IMR-90 (cell line): ENCODE results near the gene ACY1. TPM values are rescaled to one million over a fixed set of nuclear protein-coding genes. Genes with fewer than 3 reads are reported as not detected.

Experiments
- ATAC-seq: fragments of 200-7000 bp; cut with Tn5 transposase; 2 replicates; pipeline ENCODE4 v1.9.1; 2020; ENCODE audit warnings: low read depth, mild to moderate bottlenecking, moderate library complexity
- BruUV-seq: library from RNA; stranded (reverse); fragments of 400-500 nt; replicated peaks from 2 replicates; lab custom pipeline; 2021; lab: Mats Ljungman, UMichigan
- CTCF ChIA-PET: fragments of 300-600 bp; formaldehyde crosslinking; extraction: SDS; loops from one replicate; lab custom pipeline; 2021; ENCODE audit warnings: antibody characterized with exemption; lab: Yijun Ruan, JAX
- POLR2A ChIA-PET: fragments of 300-600 bp; sonication (Branson Sonifier 250); formaldehyde crosslinking; loops from one replicate; lab custom pipeline; 2022; ENCODE audit warnings: antibody characterized with exemption; ENCODE audit not compliant: unreplicated experiment; lab: Charles Lee
- DNase-seq: peaks from one replicate; pipeline ENCODE4 v3.0.0; 2013
- H2AFZ ChIP-seq: replicated peaks from 2 replicates; pipeline ENCODE3; 2013; ENCODE audit warnings: low read length, mild to moderate bottlenecking; ENCODE audit not compliant: poor library complexity
- H2AK5ac ChIP-seq: 2 replicates; pipeline ENCODE4 v1.6.1; 2013; ENCODE audit warnings: low read depth, low read length, inconsistent platforms
- H2AK9ac ChIP-seq: replicated peaks from 2 replicates; pipeline ENCODE3; 2013; ENCODE audit warnings: mild to moderate bottlenecking, low read depth, low read length, moderate library complexity; ENCODE audit not compliant: poor library complexity
- H2BK120ac ChIP-seq: 2 replicates; pipeline ENCODE4 v1.6.1; 2013; ENCODE audit warnings: low read depth, low read length, inconsistent platforms
- H2BK15ac ChIP-seq: 3 replicates; pipeline ENCODE4 v1.6.1; 2013; ENCODE audit warnings: low read depth, low read length, inconsistent platforms
- H2BK20ac ChIP-seq: 2 replicates; pipeline ENCODE4 v1.6.1; 2013; ENCODE audit warnings: low read depth, mild to moderate bottlenecking, inconsistent platforms, low read length, moderate library complexity
- H2BK5ac ChIP-seq: 2 replicates; pipeline ENCODE4 v1.6.1; 2013; ENCODE audit warnings: mild to moderate bottlenecking, low read depth, low read length, inconsistent platforms; ENCODE audit not compliant: poor library complexity, severe bottlenecking
- H3K14ac ChIP-seq: replicated peaks from 2 replicates; pipeline ENCODE4 v1.6.1; 2013; ENCODE audit warnings: low read depth, low read length, inconsistent platforms
- H3K18ac ChIP-seq: 2 replicates; pipeline ENCODE4 v1.6.1; 2013; ENCODE audit warnings: low read depth, low read length, control low read depth
- H3K23ac ChIP-seq: 2 replicates; pipeline ENCODE4 v1.6.1; 2013; ENCODE audit warnings: low read depth, low read length, inconsistent platforms
- H3K27ac ChIP-seq: 2 replicates; pipeline ENCODE4 v1.5.1; 2013; ENCODE audit warnings: mild to moderate bottlenecking, control low read depth, low read length; ENCODE audit not compliant: insufficient read depth
- H3K27me3 ChIP-seq: 2 replicates; pipeline ENCODE4 v1.6.1; 2013; ENCODE audit warnings: low read length; ENCODE audit not compliant: control insufficient read depth, insufficient read depth
- H3K36me3 ChIP-seq: 2 replicates; pipeline ENCODE4 v1.6.1; 2013; ENCODE audit warnings: low read length, mixed read lengths; ENCODE audit not compliant: control insufficient read depth, insufficient read depth
- H3K4ac ChIP-seq: 2 replicates; pipeline ENCODE4 v1.6.1; 2013; ENCODE audit warnings: low read depth, low read length, inconsistent platforms
- H3K4me1 ChIP-seq: 2 replicates; pipeline ENCODE4 v1.6.1; 2013; ENCODE audit warnings: low read length, mixed read lengths; ENCODE audit not compliant: control insufficient read depth, insufficient read depth
- H3K4me2 ChIP-seq: 2 replicates; pipeline ENCODE4 v1.6.1; 2013; ENCODE audit warnings: low read depth, mild to moderate bottlenecking, control low read depth, low read length, moderate library complexity
- H3K4me3 ChIP-seq: 2 replicates; pipeline ENCODE4 v1.5.1; 2013; ENCODE audit warnings: low read depth, mild to moderate bottlenecking, control low read depth, low read length, moderate library complexity; ENCODE audit not compliant: insufficient read depth
- H3K56ac ChIP-seq: 2 replicates; pipeline ENCODE4 v1.6.1; 2013; ENCODE audit warnings: low read length, inconsistent platforms; ENCODE audit not compliant: insufficient read depth; ENCODE audit errors: extremely low read depth
- H3K79me1 ChIP-seq, 2 experiments: 2 replicates each; pipeline ENCODE4 v1.6.1; 2013; ENCODE audit warnings: low read length in 2 of 2, inconsistent platforms in 1 of 2, low read depth in 1 of 2
- H3K9ac ChIP-seq: 2 replicates; pipeline ENCODE4 v1.6.1; 2013; ENCODE audit warnings: low read depth, low read length, control low read depth
- H3K9me1 ChIP-seq: 2 replicates; pipeline ENCODE4 v1.6.1; 2013; ENCODE audit warnings: low read length, inconsistent platforms; ENCODE audit not compliant: insufficient read depth
- H3K9me3 ChIP-seq: 2 replicates; pipeline ENCODE4 v1.6.1; 2013; ENCODE audit warnings: low read length; ENCODE audit not compliant: control insufficient read depth, insufficient read depth
- H4K20me1 ChIP-seq: 2 replicates; pipeline ENCODE4 v1.6.1; 2013; ENCODE audit warnings: low read length, inconsistent platforms; ENCODE audit not compliant: insufficient read depth
- H4K5ac ChIP-seq: 2 replicates; pipeline ENCODE4 v1.6.1; 2013; ENCODE audit warnings: mild to moderate bottlenecking, low read depth, low read length, control low read depth
- H4K8ac ChIP-seq, 2 experiments: 2 replicates each; pipeline ENCODE4 v1.6.1; 2013; ENCODE audit warnings: low read depth in 2 of 2, low read length in 2 of 2, control low read depth in 1 of 2, inconsistent platforms in 1 of 2
- H4K91ac ChIP-seq: 2 replicates; pipeline ENCODE4 v1.6.1; 2013; ENCODE audit warnings: low read depth, low read length, inconsistent platforms; ENCODE audit not compliant: insufficient read depth
- BHLHE40 ChIP-seq: fragments of 150-350 bp; IDR thresholded peaks from 2 replicates; pipeline ENCODE4 v1.6.1; 2016; ENCODE audit warnings: mild to moderate bottlenecking, low read depth, low read length
- CEBPB ChIP-seq: IDR thresholded peaks from 2 replicates; pipeline ENCODE4 v1.6.1; 2012; ENCODE audit warnings: low read depth, low read length, improper control_type of control experiment
- CHD1 ChIP-seq: IDR thresholded peaks from 2 replicates; pipeline ENCODE4 v1.6.1; 2012; ENCODE audit warnings: low read depth, low read length, improper control_type of control experiment
- FOS ChIP-seq: fragments of 150-350 bp; IDR thresholded peaks from 2 replicates; pipeline ENCODE4 v1.6.1; 2016; ENCODE audit warnings: low read depth, low read length
- MAFK ChIP-seq: IDR thresholded peaks from 2 replicates; pipeline ENCODE4 v1.6.1; 2012; ENCODE audit warnings: low read depth, low read length, improper control_type of control experiment
- MAZ ChIP-seq: IDR thresholded peaks from 2 replicates; pipeline ENCODE4 v1.6.1; 2012; ENCODE audit warnings: low read depth, mild to moderate bottlenecking, low read length, improper control_type of control experiment, moderate library complexity, borderline replicate concordance
- MXI1 ChIP-seq: IDR thresholded peaks from 2 replicates; pipeline ENCODE4 v1.6.1; 2012; ENCODE audit warnings: low read depth, mild to moderate bottlenecking, low read length, moderate library complexity, borderline replicate concordance
- NFE2L2 ChIP-seq: fragments of 150-350 bp; IDR thresholded peaks from 2 replicates; pipeline ENCODE4 v1.6.1; 2016; ENCODE audit warnings: low read depth, mild to moderate bottlenecking, low read length
- POLR2A ChIP-seq: IDR thresholded peaks from 2 replicates; pipeline ENCODE4 v1.6.1; 2012; ENCODE audit warnings: mild to moderate bottlenecking, low read depth, low read length
- RAD21 ChIP-seq: IDR thresholded peaks from 2 replicates; pipeline ENCODE4 v1.6.1; 2012; ENCODE audit warnings: low read length, improper control_type of control experiment
- RCOR1 ChIP-seq: IDR thresholded peaks from 2 replicates; pipeline ENCODE4 v1.6.1; 2012; ENCODE audit warnings: mild to moderate bottlenecking, low read length, improper control_type of control experiment; ENCODE audit not compliant: insufficient replicate concordance
- RFX5 ChIP-seq: IDR thresholded peaks from 2 replicates; pipeline ENCODE4 v1.8.0; 2012; ENCODE audit warnings: low read depth, mild to moderate bottlenecking, low read length, moderate library complexity
- SMC3 ChIP-seq: fragments of 150-350 bp; IDR thresholded peaks from 2 replicates; pipeline ENCODE4 v1.6.1; 2016; ENCODE audit warnings: low read depth, mild to moderate bottlenecking, antibody characterized with exemption, low read length, moderate library complexity
- WGBS, 2 experiments: methylation state at CpG; one replicate each; pipeline versions ENCODE4 v1.1.5 to v1.1.7; 2013; ENCODE audit warnings: missing lambda C conversion rate in 2 of 2; ENCODE audit not compliant: insufficient read length in 1 of 2; ENCODE audit errors: extremely low coverage in 2 of 2; 5-methylcytosine and 5-hydroxymethylcytosine counted together
- dilution Hi-C: fragments of 300-500 bp; cut with HindIII; formaldehyde crosslinking; loops from one replicate; pipeline ENCODE4 v1.14.3; 2018; ENCODE audit warnings: low sequenced_read_pairs; ENCODE audit not compliant: unreplicated experiment
- in situ Hi-C: fragments of 300-500 bp; cut with MboI; formaldehyde crosslinking; loops from 3 replicates; pipeline ENCODE4 v1.14.3; 2019; ENCODE audit warnings: low sequenced_read_pairs, inconsistent platforms, mixed read lengths
- intact Hi-C: fragments of 100-400 bp; cut with micrococcal nuclease; formaldehyde crosslinking; loops from 2 replicates; pipeline ENCODE4 v1.10.0; 2022
- polyA plus RNA-seq, 3 experiments: library from polyadenylated mRNA; depleted of rRNA; stranded (reverse); fragments of >200 nt; gene quantifications; 2 replicates each; pipeline ENCODE4 v1.2.3, GENCODE V29; 2012; ENCODE audit warnings: low replicate concordance in 1 of 3
- total RNA-seq: library from RNA; depleted of rRNA; stranded (reverse); fragments of >200 nt; gene quantifications from 2 replicates; pipeline ENCODE4 v1.2.3, GENCODE V29; 2012
- TF ChIP-seq, protein P1 (sequence below): fragments of 150-350 bp; IDR thresholded peaks from 2 replicates; pipeline ENCODE4 v1.6.1; 2017; ENCODE audit warnings: mild to moderate bottlenecking, antibody characterized with exemption, low read length, low read depth
- TF ChIP-seq, protein P2 (sequence below): fragments of 150-350 bp; IDR thresholded peaks from 2 replicates; pipeline ENCODE4 v1.6.1; 2016; ENCODE audit warnings: low read depth, mild to moderate bottlenecking, low read length, moderate library complexity, borderline replicate concordance

ACY1 gene
- total and polyA plus RNA-seq, 2 of the 4 experiments (the other 2 are of a cell fraction), result 22.0 to 47.1 TPM

DNA sequence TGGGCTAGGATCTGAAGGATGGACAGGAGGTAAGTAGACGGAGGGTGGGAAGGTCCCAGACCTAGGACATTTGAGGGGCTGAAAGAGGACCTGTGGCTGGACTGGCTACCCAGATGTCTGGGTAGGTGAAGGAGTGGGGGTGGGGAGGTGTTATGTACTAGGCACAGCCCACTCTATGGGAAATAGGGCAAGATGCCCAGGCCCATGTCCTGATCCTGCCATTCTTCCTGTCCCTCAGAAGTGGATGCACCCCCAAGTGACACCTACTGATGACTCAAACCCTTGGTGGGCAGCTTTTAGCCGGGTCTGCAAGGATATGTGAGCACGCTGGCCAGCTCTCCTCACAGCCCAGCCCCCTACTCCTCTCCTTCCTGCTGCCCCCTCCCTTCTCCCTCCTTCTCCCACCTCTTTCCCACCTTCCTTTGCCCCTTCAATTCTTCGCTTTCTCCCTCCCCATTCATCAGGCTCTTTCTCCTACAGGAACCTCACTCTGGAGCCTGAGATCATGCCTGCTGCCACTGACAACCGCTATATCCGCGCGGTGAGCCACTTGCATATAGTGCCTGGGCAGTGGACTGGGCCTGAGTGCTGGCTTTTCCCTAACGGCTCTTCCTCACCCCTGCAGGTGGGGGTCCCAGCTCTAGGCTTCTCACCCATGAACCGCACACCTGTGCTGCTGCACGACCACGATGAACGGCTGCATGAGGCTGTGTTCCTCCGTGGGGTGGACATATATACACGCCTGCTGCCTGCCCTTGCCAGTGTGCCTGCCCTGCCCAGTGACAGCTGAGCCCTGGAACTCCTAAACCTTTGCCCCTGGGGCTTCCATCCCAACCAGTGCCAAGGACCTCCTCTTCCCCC is 5.2 kb downstream of the ACY1 start:
- no peak overlapping the region for H2BK20ac ChIP-seq
- dilution Hi-C loops, result no loop called here
- no TSS peak for BruUV-seq
- H3K9me1 ChIP-seq, result peaks cover 10% of the 10 kb centered on the region
- peaks cover 19% of the 10 kb centered on the region for H3K36me3 ChIP-seq
- no peak overlapping the region for H3K14ac ChIP-seq
- no peak overlapping the region for H4K91ac ChIP-seq
- no peak overlapping the region for H2AFZ ChIP-seq
- intact Hi-C loops, result no loop called here
- no peak overlapping the region for H4K8ac ChIP-seq
- no peak overlapping the region for H3K9ac ChIP-seq
- in situ Hi-C loops, result no loop called here
- no peak overlapping the region for H2BK120ac ChIP-seq
- no peaks in the 10 kb centered on the region for H3K27me3 ChIP-seq
- no peak overlapping the region for H2BK5ac ChIP-seq
- H3K79me1 ChIP-seq, result peaks cover 19 to 55% of the 10 kb centered on the region in 2 experiments; a peak in 3 of 4 replicates
- H2AK5ac ChIP-seq, result no peak overlapping the region
- H3K4ac ChIP-seq, result no peak overlapping the region
- WGBS, 2 experiments, result 83% methylated on average over 11 of the region's 15 CpGs; no CpG with 5 or more reads in 1 of the 2 experiments
- no peak for DNase-seq
- H2BK15ac ChIP-seq, result no peak overlapping the region
- H3K23ac ChIP-seq, result no peak overlapping the region
- POLR2A ChIA-PET, result no interaction called here
- CTCF ChIA-PET, result no interaction called here
- H3K18ac ChIP-seq, result no peak overlapping the region
- no peaks in the 10 kb centered on the region for H3K9me3 ChIP-seq
- no peak overlapping the region for H3K4me3 ChIP-seq
- H2AK9ac ChIP-seq, result peak overlapping the region; percentile 61
- H3K56ac ChIP-seq, result no peak overlapping the region
- H4K20me1 ChIP-seq, result peaks cover 9% of the 10 kb centered on the region; the same call in 1 of the 2 replicates
- no peak for ATAC-seq
- no peak overlapping the region for H4K5ac ChIP-seq
- H3K27ac ChIP-seq, result no peak overlapping the region
- no peak overlapping the region for H3K4me2 ChIP-seq
- peaks cover 13% of the 10 kb centered on the region for H3K4me1 ChIP-seq
- TF ChIP-seq RFX5, result no peak
- TF ChIP-seq, protein P1, sequence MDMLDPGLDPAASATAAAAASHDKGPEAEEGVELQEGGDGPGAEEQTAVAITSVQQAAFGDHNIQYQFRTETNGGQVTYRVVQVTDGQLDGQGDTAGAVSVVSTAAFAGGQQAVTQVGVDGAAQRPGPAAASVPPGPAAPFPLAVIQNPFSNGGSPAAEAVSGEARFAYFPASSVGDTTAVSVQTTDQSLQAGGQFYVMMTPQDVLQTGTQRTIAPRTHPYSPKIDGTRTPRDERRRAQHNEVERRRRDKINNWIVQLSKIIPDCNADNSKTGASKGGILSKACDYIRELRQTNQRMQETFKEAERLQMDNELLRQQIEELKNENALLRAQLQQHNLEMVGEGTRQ, result no peak
- TF ChIP-seq MXI1, result no peak
- TF ChIP-seq MAFK, result no peak
- TF ChIP-seq POLR2A, result no peak
- no peak for TF ChIP-seq CEBPB
- no peak for TF ChIP-seq RAD21
- TF ChIP-seq BHLHE40, result no peak
- TF ChIP-seq SMC3, result no peak
- no peak for TF ChIP-seq RCOR1
- TF ChIP-seq, protein P2, sequence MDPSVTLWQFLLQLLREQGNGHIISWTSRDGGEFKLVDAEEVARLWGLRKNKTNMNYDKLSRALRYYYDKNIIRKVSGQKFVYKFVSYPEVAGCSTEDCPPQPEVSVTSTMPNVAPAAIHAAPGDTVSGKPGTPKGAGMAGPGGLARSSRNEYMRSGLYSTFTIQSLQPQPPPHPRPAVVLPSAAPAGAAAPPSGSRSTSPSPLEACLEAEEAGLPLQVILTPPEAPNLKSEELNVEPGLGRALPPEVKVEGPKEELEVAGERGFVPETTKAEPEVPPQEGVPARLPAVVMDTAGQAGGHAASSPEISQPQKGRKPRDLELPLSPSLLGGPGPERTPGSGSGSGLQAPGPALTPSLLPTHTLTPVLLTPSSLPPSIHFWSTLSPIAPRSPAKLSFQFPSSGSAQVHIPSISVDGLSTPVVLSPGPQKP, result no peak
- no peak for TF ChIP-seq FOS
- no peak for TF ChIP-seq NFE2L2
- no peak for TF ChIP-seq MAZ
- no peak for TF ChIP-seq CHD1
